Fibroblast of lung (primary cell): Measurements from ENCODE around the gene SUPT7L. TPM values are rescaled to one million over a fixed set of nuclear protein-coding genes. Genes with fewer than 3 reads are reported as not detected.

ENCODE experiments used
- DNase-seq, 2 donors: peaks; one replicate each; pipeline versions ENCODE4 v3.0.0 to v3.0.0-alpha.2; 2010; ENCODE audit warnings: low read depth in 2 of 2
- H2AFZ ChIP-seq: 2 replicates; pipeline ENCODE4 v1.5.1; 2012; ENCODE audit warnings: low read length, control low read depth, inconsistent platforms
- H3K27ac ChIP-seq: 2 replicates; pipeline ENCODE4 v1.5.1; 2011; ENCODE audit warnings: low read length, control low read depth; ENCODE audit not compliant: insufficient read depth
- H3K27me3 ChIP-seq: 2 replicates; pipeline ENCODE4 v1.5.1; 2011; ENCODE audit warnings: mild to moderate bottlenecking, low read length; ENCODE audit not compliant: control insufficient read depth, insufficient read depth
- H3K36me3 ChIP-seq: 2 replicates; pipeline ENCODE4 v1.5.1; 2011; ENCODE audit warnings: low read length; ENCODE audit not compliant: control insufficient read depth, insufficient read depth
- H3K4me1 ChIP-seq: 2 replicates; pipeline ENCODE4 v1.5.1; 2011; ENCODE audit warnings: low read length; ENCODE audit not compliant: control insufficient read depth, insufficient read depth; ENCODE audit errors: extremely low read depth
- H3K4me2 ChIP-seq: 2 replicates; pipeline ENCODE4 v1.5.1; 2011; ENCODE audit warnings: low read length, control low read depth; ENCODE audit not compliant: insufficient read depth; ENCODE audit errors: extremely low read depth
- H3K4me3 ChIP-seq, 4 experiments: fragments of 200-600 bp in 1 of 4; sonication (generic) in 1 of 4; replicated peaks in 1 of 4; 2 replicates each; pipeline ENCODE4 v1.5.1; 2011 to 2016; ENCODE audit warnings: low read length in 4 of 4, low read depth in 3 of 4, mild to moderate bottlenecking in 3 of 4, control low read depth in 2 of 4, inconsistent platforms in 1 of 4, mixed read lengths in 1 of 4; ENCODE audit not compliant: insufficient read depth in 1 of 4; ENCODE audit errors: control extremely low read depth in 1 of 4
- H3K79me2 ChIP-seq: 2 replicates; pipeline ENCODE4 v1.5.1; 2012; ENCODE audit warnings: mild to moderate bottlenecking, low read length, inconsistent platforms; ENCODE audit not compliant: control insufficient read depth, insufficient read depth
- H3K9ac ChIP-seq: 2 replicates; pipeline ENCODE4 v1.5.1; 2011; ENCODE audit warnings: mild to moderate bottlenecking, low read length, control low read depth; ENCODE audit not compliant: insufficient read depth
- H3K9me3 ChIP-seq: 2 replicates; pipeline ENCODE4 v1.5.1; 2012; ENCODE audit warnings: low read depth, low read length; ENCODE audit not compliant: control insufficient read depth, insufficient read depth
- H4K20me1 ChIP-seq: 2 replicates; pipeline ENCODE4 v1.5.1; 2011; ENCODE audit warnings: low read length; ENCODE audit not compliant: control insufficient read depth, insufficient read depth; ENCODE audit errors: extremely low read depth
- EZH2 ChIP-seq: IDR thresholded peaks from 2 replicates; pipeline ENCODE4 v1.5.1; 2012; ENCODE audit warnings: low read length, control low read depth, mild to moderate bottlenecking; ENCODE audit errors: missing control alignments
- polyA plus RNA-seq, 2 donors: library from polyadenylated mRNA; depleted of rRNA in 1 of 2; stranded (reverse) in 1 of 2; unstranded in 1 of 2; fragments of >200 nt; gene quantifications; 2 replicates each; pipeline ENCODE4 v1.2.1, GENCODE V29; 2011 to 2012; ENCODE audit warnings: missing spikeins in 1 of 2
- total RNA-seq: library from RNA; depleted of rRNA; stranded (reverse); fragments of >200 nt; gene quantifications from 2 replicates; pipeline ENCODE4 v1.2.1, GENCODE V29; 2014
- TF ChIP-seq, protein P1 (sequence below), 2 donors: IDR thresholded peaks in 1 of 2; conservative IDR thresholded peaks in 1 of 2; 1 replicate in 1 of 2; 2 replicates in 1 of 2; pipeline ENCODE4 v1.5.1; 2011 to 2012; ENCODE audit warnings: low read length in 2 of 2, control low read depth in 1 of 2, inconsistent platforms in 1 of 2, low read depth in 1 of 2, mild to moderate bottlenecking in 1 of 2

The SUPT7L gene
- total and polyA plus RNA-seq, 2 donors (not counting 1 experiment from before 2014, with no cell fraction given), result 27.2 to 29.9 TPM

DNA sequence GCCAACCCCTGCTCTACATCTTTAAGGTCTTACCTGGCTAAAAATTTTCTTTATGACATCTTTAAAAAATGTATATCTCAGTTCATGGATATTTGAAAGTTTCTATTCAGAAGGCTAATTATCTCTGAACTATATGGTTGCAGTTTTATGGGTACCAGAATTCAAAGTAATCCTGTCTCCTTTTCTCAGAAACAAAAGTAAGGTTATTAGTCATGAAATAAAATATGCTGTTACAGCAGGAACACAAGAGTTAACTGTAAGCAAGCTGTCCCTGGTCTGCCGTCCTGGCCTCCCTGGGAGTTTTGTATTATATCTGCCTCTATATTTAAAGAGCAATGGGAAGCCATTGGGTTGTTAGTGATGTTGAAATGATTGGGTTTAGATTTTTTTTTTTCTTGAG lies 34.2 kb upstream of the SUPT7L start:
- H3K27me3 ChIP-seq, result no peaks in the 10 kb centered on the region
- H3K9ac ChIP-seq, result no peak overlapping the region
- DNase-seq, result no peak
- no peak overlapping the region for H3K27ac ChIP-seq
- no peak overlapping the region for H3K4me3 ChIP-seq
- H4K20me1 ChIP-seq, result no peaks in the 10 kb centered on the region
- H3K4me2 ChIP-seq, result no peak overlapping the region
- no peak overlapping the region for H2AFZ ChIP-seq
- no peak for TF ChIP-seq EZH2
- TF ChIP-seq, protein P1, sequence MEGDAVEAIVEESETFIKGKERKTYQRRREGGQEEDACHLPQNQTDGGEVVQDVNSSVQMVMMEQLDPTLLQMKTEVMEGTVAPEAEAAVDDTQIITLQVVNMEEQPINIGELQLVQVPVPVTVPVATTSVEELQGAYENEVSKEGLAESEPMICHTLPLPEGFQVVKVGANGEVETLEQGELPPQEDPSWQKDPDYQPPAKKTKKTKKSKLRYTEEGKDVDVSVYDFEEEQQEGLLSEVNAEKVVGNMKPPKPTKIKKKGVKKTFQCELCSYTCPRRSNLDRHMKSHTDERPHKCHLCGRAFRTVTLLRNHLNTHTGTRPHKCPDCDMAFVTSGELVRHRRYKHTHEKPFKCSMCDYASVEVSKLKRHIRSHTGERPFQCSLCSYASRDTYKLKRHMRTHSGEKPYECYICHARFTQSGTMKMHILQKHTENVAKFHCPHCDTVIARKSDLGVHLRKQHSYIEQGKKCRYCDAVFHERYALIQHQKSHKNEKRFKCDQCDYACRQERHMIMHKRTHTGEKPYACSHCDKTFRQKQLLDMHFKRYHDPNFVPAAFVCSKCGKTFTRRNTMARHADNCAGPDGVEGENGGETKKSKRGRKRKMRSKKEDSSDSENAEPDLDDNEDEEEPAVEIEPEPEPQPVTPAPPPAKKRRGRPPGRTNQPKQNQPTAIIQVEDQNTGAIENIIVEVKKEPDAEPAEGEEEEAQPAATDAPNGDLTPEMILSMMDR (conservative IDR thresholded peaks at IDR 0.05 in 1 of 2, IDR thresholded peaks at IDR 0.05 in 1 of 2; ENCODE audit: low read depth in 1 of 2, low read length in 2 of 2), result no peak
- no peaks in the 10 kb centered on the region for H3K79me2 ChIP-seq
- H3K4me1 ChIP-seq, result no peaks in the 10 kb centered on the region
- H3K36me3 ChIP-seq, result no peaks in the 10 kb centered on the region
- no peaks in the 10 kb centered on the region for H3K9me3 ChIP-seq

DNA sequence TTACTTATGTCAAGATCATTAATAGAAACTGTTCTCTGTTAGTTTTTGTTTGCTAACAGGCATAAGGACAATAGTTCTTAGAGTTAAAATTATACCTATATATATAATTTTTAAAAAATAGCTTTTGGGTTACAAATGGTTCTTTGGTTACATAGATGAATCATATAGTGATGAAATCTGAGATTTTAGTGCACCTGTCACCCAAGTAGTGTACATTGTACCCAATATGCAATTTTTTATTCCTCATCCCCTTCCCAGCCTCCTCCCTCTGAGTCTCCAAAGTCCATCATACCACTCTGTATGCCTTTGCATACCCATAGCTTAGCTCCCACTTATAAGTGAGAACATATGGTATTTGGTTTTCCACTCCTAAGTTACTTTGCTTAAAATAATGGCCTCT lies 26.6 kb upstream of the SUPT7L start:
- no peak overlapping the region for H3K4me2 ChIP-seq
- H3K9ac ChIP-seq, result no peak overlapping the region
- H3K4me1 ChIP-seq, result no peaks in the 10 kb centered on the region
- H3K4me3 ChIP-seq, result no peak overlapping the region
- TF ChIP-seq, protein P1 (conservative IDR thresholded peaks at IDR 0.05 in 1 of 2, IDR thresholded peaks at IDR 0.05 in 1 of 2; ENCODE audit: low read depth in 1 of 2, low read length in 2 of 2), result no peak
- TF ChIP-seq EZH2, result no peak
- no peaks in the 10 kb centered on the region for H3K9me3 ChIP-seq
- H3K27me3 ChIP-seq, result no peaks in the 10 kb centered on the region
- no peaks in the 10 kb centered on the region for H3K79me2 ChIP-seq
- no peaks in the 10 kb centered on the region for H4K20me1 ChIP-seq
- DNase-seq, result no peak
- H3K27ac ChIP-seq, result no peak overlapping the region
- H2AFZ ChIP-seq, result no peak overlapping the region
- peaks cover 4% of the 10 kb centered on the region for H3K36me3 ChIP-seq

DNA sequence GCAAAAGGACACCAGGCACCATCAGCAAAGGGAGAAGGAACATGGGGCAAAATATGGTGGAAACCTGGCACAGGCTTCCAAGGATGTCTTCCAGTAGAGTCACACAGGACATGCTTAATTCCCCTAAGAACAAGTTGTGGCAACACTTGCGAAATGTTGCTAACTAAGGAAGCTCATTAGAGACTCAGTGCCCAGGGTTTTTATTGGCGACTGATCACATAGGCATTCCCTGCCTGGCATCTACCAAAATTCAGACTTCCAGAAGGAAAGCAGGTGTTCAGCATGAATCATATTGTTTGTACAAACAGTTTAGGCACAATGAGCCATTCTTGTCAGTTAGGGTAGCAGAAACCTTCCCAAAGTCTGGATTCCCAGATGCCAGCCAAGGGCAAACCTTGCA lies 26.0 kb upstream of the SUPT7L start:
- no peaks in the 10 kb centered on the region for H3K4me1 ChIP-seq
- TF ChIP-seq EZH2, result no peak
- TF ChIP-seq, protein P1 (conservative IDR thresholded peaks at IDR 0.05 in 1 of 2, IDR thresholded peaks at IDR 0.05 in 1 of 2; ENCODE audit: low read depth in 1 of 2, low read length in 2 of 2), result no peak
- no peak overlapping the region for H3K4me3 ChIP-seq
- H3K36me3 ChIP-seq, result peaks cover 4% of the 10 kb centered on the region
- H3K79me2 ChIP-seq, result no peaks in the 10 kb centered on the region
- H3K4me2 ChIP-seq, result no peak overlapping the region
- no peak overlapping the region for H2AFZ ChIP-seq
- no peak overlapping the region for H3K9ac ChIP-seq
- no peak for DNase-seq
- H3K27ac ChIP-seq, result no peak overlapping the region
- H3K9me3 ChIP-seq, result no peaks in the 10 kb centered on the region
- H3K27me3 ChIP-seq, result no peaks in the 10 kb centered on the region
- no peaks in the 10 kb centered on the region for H4K20me1 ChIP-seq
